ENCODE results near the gene IL1RL1. TPM values are rescaled to one million over a fixed set of nuclear protein-coding genes. Genes with fewer than 3 reads are reported as not detected.

Gene IL1RL1
- total and polyA plus RNA-seq, 7 donors = 0.23 to 10.7 (median 5.4) TPM

GRCh38 chr2:102276549-102277201, 34.7 kb upstream of the IL1RL1 start:
- WGBS, 2 donors = 85 to 98% methylated on average over 2 of the region's 2 CpGs
- Histone ChIP-seq H3K36me3 (no peaks in the 10 kb centered on the region), H3K4me1 (no peaks in the 10 kb centered on the region), H3K9me3 (no peaks in the 10 kb centered on the region), H3K4me3 (no peak overlapping the region), H3K27ac (no peak overlapping the region), H3K27me3 (peaks cover 0 to 2% (median 0%) of the 10 kb centered on the region in 3 donors)
- TF ChIP-seq POLR2AphosphoS5 (IDR thresholded peaks at IDR 0.05) = no peak
- TF ChIP-seq EP300 (IDR thresholded peaks at IDR 0.05) = no peak
- TF ChIP-seq POLR2A (IDR thresholded peaks at IDR 0.05) = no peak
- no peak for TF ChIP-seq CTCF (IDR thresholded peaks at IDR 0.05)
- intact Hi-C loops (cut with DNase I) = no loop called here
- DNase-seq = no peak

- intact Hi-C loops (cut with DNase I) = no loop called here
- 65 to 83% methylated on average over 1 of the region's 1 CpG for WGBS, 2 donors
- Histone ChIP-seq H3K27ac (no peak overlapping the region), H3K9me3 (no peaks in the 10 kb centered on the region), H3K4me3 (no peak overlapping the region), H3K4me1 (no peaks in the 10 kb centered on the region), H3K36me3 (no peaks in the 10 kb centered on the region), H3K27me3 (peaks cover 0 to 2% (median 0%) of the 10 kb centered on the region in 3 donors)
- no peak for TF ChIP-seq POLR2AphosphoS5 (IDR thresholded peaks at IDR 0.05)
- TF ChIP-seq CTCF (IDR thresholded peaks at IDR 0.05) = no peak
- no peak for TF ChIP-seq POLR2A (IDR thresholded peaks at IDR 0.05)
- TF ChIP-seq EP300 (IDR thresholded peaks at IDR 0.05) = no peak
- no peak for DNase-seq
These were observed 34.1 kb upstream of the IL1RL1 start for GRCh38 chr2:102277202-102277700.

GRCh38 chr2:102278720-102279390, 32.5 kb upstream of the IL1RL1 start:
- intact Hi-C loops (cut with DNase I) = no loop called here
- WGBS, 2 donors = 76 to 93% methylated on average over 3 of the region's 3 CpGs
- Histone ChIP-seq H3K4me3 (no peak overlapping the region), H3K4me1 (no peaks in the 10 kb centered on the region), H3K9me3 (no peaks in the 10 kb centered on the region), H3K27me3 (peaks cover 0 to 2% (median 0%) of the 10 kb centered on the region in 3 donors), H3K27ac (no peak overlapping the region), H3K36me3 (no peaks in the 10 kb centered on the region)
- DNase-seq = no peak
- no peak for TF ChIP-seq POLR2AphosphoS5 (IDR thresholded peaks at IDR 0.05)
- no peak for TF ChIP-seq EP300 (IDR thresholded peaks at IDR 0.05)
- no peak for TF ChIP-seq CTCF (IDR thresholded peaks at IDR 0.05)
- no peak for TF ChIP-seq POLR2A (IDR thresholded peaks at IDR 0.05)

GRCh38 chr2:102279391-102279735, 32.0 kb upstream of the IL1RL1 start:
- TF ChIP-seq EP300 (IDR thresholded peaks at IDR 0.05) (no peak), POLR2AphosphoS5 (IDR thresholded peaks at IDR 0.05) (no peak), CTCF (IDR thresholded peaks at IDR 0.05) (no peak), POLR2A (IDR thresholded peaks at IDR 0.05) (no peak)
- Histone ChIP-seq H3K27me3 (peaks cover 0 to 2% (median 0%) of the 10 kb centered on the region in 3 donors), H3K4me3 (no peak overlapping the region), H3K27ac (no peak overlapping the region), H3K9me3 (no peaks in the 10 kb centered on the region), H3K4me1 (no peaks in the 10 kb centered on the region), H3K36me3 (no peaks in the 10 kb centered on the region)
- DNase-seq = no peak
- WGBS, 2 donors = 86 to 90% methylated on average over 1 of the region's 1 CpG
- intact Hi-C loops (cut with DNase I) = no loop called here

All from sigmoid colon (tissue), 7 donors.